MM.1S (cell line): ENCODE measurements around the gene PHACTR1.

Experiments
- EZH2 ChIP-seq: fragments of 300-600 bp; sonication (generic); optimal IDR thresholded peaks from 2 replicates; pipeline ENCODE3; 2017; ENCODE audit warnings: low read depth, mild to moderate bottlenecking, antibody characterized with exemption, low read length, mixed read lengths
- EZH2phosphoT487 ChIP-seq: fragments of 300-600 bp; sonication (generic); IDR thresholded peaks from 2 replicates; pipeline ENCODE4 v1.6.1; 2018; ENCODE audit warnings: antibody characterized with exemption, low read length
- TF ChIP-seq, protein P1 (sequence below): fragments of 300-600 bp; sonication (generic); IDR thresholded peaks from 2 replicates; pipeline ENCODE4 v1.5.1; 2016; ENCODE audit warnings: antibody characterized with exemption, low read length, mixed read lengths

DNA sequence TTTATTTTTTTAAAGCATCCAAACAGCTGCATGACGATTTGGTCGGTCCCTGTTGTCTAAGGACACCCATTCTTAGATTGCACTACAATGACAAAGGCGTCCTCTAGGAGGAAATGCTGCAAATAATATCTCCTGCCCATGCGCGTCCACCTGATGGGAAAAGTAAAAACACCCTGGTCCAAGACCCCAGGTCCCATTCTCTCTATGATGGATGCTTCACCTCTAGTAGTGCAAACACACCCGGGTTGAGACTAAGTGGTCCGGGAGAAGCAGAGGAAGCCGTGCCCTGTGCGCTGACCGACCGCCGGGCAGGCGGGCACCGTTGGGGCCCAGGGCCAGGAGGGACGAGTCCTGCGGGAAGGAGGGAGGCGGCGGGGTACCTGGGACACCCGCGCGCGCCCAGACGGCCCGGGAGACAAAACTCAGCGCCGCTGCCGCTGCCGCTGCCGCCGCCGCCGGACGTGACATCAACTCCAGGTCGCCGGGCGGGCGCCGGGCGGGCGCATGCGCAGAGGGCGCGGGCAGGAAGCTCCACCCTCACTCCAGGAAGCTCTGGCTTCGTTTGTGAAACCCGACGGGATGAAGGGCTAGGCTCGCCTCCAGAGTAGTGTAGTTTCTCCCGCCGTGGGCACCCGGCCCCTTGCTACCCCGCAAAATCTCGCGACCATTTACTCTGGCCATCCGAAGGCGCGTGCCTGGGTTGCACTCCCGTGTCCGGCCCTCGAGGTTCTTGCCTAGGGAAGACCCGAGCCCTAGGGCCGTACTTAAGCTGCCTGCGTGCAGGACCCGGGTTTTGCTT is 611.7 kb downstream of the PHACTR1 start, which contains the start of gene TBC1D7:
- TF ChIP-seq, protein P1, sequence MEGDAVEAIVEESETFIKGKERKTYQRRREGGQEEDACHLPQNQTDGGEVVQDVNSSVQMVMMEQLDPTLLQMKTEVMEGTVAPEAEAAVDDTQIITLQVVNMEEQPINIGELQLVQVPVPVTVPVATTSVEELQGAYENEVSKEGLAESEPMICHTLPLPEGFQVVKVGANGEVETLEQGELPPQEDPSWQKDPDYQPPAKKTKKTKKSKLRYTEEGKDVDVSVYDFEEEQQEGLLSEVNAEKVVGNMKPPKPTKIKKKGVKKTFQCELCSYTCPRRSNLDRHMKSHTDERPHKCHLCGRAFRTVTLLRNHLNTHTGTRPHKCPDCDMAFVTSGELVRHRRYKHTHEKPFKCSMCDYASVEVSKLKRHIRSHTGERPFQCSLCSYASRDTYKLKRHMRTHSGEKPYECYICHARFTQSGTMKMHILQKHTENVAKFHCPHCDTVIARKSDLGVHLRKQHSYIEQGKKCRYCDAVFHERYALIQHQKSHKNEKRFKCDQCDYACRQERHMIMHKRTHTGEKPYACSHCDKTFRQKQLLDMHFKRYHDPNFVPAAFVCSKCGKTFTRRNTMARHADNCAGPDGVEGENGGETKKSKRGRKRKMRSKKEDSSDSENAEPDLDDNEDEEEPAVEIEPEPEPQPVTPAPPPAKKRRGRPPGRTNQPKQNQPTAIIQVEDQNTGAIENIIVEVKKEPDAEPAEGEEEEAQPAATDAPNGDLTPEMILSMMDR, result 0 out of 2 replicates have a peak, but pooled peaks have one; percentile 18
- TF ChIP-seq EZH2phosphoT487 (no peak), EZH2 (no peak)
